NCI-H345 treated with DMSO at 0.1 percent for 48 hours (cell line): ENCODE measurements around the gene CNTN4.

ENCODE experiments used
- DNase-seq: peaks from one replicate; lab custom pipeline; 2025; ENCODE audit not compliant: unreplicated experiment; lab: John Stamatoyannopoulos, UW

CNTN4 gene

DNA sequence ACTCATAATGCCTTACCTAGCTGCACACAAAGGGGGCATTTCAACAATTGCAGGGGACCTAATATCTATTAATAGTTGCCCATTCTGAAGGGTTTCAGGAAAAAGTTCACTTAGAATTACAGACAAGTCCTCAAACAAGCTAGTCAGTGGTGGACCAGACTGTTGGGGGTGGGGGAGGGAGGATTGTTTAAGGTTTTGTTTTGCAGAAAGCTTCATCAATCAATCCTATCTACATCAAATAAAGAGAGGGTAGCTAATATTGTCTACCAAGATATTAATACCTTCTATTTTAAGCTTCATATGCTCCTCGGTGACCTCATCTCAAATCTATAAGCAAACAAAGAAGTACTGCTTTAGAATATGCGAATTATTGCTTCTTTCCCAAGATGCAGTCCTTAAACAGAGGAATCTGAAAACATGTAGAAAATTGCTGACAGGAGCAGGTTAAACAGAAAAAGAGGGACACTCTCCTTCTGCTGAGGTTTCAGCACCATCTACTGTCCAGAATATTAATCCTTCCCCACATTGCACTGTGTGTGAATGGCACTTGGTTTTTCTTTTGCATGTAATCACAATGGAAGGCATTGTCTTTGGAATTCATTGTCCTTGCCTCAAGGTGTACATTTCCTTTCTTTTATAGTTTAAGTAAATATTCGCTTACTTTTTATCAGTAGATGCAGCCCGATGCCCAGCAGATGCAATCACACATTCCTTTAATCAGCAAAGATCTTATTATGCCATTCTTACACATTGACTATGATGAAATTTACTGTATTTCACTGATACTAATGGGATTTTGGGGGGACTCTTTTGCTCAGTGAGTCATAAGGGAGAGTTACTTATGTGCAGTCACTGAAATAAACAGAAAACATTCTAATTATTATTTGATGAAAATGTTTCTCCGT is 916.8 kb downstream of the CNTN4 start:
- DNase-seq, result no peak

DNA sequence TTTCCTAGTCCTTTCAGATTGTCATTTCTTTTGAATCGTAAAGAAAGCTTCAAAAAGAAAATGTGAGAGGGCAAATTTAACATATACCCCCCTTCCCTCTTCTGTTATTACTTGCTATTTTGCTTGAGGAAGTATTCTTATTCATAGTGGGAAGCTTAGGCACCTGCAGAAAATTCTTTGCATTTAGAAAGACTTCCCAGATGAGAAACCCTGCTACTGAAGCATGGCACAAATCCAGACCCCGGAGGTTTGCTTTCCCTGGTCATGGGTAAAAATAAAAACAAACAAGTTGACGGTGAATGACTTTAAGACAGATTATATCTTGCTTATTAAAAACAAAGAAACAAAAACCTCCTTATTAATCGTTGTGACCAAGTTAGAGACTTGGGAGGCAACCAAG is 917.6 kb downstream of the CNTN4 start:
- no peak for DNase-seq

DNA sequence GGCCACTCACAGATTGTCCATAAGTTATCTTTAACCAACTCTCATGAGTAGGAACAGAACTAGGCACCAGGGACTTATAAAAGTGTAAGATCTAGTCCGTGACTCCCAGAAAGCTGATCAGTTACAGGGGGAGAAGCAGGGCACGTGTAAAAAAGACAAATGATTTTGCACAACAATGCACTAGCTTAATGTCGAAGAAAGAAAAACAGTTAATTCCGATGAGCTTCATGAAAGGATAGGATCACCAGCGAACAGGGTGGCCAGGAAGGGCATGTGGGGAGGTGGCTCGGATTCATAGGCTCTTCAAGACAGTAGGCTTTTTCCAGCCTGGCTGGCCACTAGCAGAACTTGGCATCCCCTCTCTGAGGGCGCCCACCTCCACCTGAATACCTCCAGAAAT is 921.5 kb downstream of the CNTN4 start:
- no peak for DNase-seq

DNA sequence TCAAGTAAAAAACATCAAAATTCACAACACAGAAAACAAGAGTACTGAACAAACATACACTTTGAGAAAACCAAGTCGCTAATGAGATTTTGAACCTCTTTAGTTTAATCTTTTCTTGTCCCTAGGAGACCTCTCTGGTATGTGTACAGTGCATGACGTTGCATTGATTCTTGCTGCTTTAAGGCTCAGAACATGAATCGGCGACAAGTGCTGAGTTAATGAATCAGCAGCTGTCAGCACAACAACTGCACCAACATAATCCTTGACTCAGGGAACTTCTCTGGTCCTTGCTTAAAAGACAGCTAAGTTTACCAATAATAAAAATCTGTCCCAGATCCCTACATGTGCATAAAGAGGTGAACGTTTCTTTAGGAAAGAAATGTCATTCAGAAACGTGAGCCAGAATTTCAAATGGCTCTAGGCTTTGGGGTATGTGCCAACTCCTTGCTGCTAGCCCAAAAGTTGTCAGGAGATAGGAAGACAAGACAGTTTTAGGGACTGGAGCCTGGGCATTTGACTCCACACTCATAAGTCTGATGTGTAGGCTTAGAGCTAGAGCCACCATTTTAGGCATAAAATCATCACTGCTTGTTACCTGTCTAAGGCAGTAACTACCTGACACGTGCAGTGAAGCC is 924.6 kb downstream of the CNTN4 start:
- no peak for DNase-seq

DNA sequence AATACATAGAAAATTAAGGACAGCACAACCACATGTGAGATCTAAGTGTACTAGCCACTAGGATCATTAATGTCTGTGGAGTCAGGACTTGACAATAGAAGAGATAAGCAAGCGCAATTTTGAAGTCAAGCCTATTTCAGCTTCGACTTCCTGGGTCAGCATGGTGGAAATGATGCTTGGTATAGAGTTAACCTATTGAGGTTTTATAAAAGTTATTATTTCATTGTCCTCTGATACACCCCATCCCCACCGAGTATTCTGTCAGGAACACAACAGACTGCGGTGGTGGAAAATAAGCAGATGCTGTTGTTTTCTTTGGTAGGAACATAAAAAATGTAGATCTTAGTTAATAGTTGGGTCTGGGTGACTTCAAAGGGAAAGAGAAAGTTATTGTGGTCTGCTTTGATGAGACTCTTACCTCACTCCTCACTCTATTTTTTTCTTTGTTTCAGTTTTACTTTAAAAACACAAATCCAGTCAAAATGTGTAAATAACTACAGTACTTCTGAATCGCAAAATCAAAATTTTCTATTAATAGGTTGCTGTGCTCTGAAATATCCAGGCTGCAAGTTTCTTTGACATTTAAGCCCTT is 929.4 kb downstream of the CNTN4 start:
- DNase-seq, result no peak

DNA sequence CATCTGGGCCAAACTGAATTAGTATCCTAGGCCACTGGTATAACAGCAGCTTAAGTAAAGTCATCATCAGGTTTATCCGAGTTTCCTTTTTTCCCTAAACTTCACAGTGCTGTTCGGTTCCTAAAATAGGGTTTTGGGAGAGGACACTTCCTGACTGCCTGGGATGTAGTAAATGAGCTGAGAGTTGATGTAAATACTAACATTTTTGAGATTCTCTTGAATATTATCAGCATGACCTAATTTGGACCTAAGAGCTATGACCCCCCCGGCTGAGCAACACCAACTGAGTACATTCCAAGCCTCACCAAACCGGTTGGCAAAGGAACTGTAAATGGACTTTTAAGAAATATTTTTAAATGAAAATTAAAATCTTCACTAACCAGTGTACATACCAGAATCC is 932.7 kb downstream of the CNTN4 start:
- no peak for DNase-seq

DNA sequence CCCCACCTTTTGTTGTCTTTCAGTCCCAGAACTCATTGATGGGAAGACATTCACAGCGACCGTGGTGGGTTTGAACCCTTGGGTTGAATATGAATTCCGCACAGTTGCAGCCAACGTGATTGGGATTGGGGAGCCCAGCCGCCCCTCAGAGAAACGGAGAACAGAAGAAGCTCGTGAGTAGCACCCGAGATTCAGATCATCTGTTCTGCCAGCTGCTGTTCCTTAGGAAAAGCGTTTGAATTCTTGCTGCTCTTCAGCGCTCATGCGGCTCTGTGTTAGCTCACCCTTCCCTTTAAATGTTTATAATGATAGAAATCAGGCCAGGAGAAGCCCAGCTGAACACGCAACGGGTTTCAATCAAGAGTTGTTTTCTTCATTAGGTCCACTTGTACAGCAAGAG is 938.5 kb downstream of the CNTN4 start:
- DNase-seq, result no peak

DNA sequence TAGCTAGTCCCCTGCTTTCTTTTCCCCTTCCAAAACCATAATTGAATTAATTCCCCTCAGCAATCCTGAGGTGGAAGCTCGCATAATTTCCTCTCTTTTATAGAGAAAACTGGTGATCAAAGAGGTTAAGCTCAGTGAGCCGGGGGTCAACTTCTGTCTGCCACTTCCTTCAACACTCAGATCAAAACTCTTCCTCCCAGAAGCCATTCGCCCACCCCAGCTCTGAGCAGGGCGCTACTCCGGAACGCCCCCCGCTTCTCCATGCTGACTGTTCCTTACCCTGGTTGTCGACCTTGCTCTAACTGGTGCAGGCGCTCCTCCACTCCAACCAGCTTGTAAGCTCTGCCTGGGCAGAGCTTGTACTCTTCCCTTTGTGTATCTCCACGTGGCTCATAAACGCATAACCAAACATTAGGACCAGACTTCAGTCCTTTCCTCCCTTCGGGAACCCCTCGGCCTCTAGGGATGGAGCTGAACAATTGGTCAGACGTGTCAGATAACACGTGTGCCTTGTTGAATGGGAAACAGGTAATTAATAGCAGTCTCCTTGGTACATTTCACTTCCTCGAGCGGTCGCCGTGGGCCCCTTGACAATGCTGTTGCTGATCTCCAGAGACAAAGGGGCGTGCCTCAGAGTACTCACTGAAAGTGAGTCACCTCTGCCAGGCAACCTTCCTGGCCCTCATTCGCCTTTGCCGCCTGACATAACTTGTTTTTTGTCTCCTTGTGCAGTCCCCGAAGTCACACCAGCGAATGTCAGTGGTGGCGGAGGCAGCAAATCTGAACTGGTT is 939.7 kb downstream of the CNTN4 start:
- DNase-seq, result no peak

DNA sequence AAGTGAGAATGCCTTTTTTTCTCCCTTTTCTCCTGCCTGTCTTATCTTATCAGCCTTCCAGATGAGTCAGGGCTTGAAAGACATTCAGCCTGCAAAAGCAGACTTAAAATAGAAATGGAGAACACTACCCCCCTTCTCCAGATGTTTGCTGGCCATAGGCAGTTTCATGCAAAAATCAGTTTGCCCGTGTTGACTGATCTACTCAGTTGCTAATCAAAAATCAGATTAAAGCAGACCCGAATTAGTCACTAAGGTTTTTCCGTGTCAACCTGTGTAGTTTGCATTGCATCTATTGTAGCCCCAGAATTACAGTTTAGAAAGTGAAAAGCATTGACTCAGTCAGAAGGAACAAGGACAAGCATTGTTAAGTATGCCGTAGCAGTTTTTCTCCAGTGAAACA is 955.3 kb downstream of the CNTN4 start:
- DNase-seq, result no peak

DNA sequence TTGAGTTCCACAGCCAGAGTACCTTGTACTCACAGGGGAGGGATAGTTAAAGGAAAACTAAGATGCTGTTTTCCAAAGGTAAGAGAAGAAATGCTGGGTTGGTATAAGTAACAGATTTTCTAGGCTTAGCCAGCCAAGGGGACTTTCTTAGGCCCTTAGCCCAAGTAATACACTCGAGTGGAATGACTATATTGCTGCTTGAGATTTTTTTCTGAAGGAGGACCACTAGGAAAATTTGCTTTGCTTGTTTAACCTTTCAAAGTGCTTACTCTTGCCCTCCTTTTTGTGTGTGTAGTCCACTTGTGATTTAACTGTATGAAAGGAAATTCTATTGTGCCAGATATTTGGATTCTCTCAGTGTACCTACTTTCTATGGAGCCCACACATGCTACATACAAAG is 961.0 kb downstream of the CNTN4 start:
- no peak for DNase-seq

DNA sequence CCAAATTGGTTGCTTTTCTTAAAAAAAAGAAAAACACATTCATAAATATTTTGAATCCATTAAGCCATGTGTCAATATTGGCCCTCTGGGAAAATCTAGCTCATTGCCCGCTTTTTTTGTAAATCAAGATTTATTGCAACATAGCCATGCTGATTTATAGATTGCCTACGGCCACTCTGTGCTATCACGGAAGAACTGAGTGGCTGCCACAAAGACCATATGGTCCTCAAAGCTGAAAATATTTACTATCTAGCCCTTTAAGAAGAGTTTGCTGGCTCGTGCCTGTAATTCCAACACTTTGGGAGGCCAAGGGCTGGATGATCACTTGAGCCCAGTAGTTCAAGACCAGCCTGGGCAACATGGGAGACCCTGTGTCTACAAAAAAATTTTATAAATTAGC is 965.6 kb downstream of the CNTN4 start:
- no peak for DNase-seq

DNA sequence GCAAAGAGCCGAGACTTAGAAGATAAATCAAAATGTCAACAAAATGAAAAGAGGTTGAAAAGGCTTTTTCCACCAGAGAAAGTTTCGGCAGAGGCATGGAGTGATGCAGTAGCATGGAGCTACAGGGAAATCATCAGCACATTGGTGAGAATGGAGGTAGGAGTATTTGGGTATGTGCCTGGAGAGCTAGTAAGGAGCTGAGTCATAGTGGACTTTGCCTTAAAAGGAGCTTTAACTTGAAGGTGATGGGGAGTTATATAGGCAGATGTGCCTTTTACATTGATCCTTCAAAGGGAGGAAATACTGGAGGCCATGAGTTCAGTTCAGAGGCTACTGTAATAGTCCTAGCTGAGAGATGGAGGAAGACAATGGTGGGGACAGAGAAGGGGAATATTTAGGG is 967.2 kb downstream of the CNTN4 start:
- no peak for DNase-seq

DNA sequence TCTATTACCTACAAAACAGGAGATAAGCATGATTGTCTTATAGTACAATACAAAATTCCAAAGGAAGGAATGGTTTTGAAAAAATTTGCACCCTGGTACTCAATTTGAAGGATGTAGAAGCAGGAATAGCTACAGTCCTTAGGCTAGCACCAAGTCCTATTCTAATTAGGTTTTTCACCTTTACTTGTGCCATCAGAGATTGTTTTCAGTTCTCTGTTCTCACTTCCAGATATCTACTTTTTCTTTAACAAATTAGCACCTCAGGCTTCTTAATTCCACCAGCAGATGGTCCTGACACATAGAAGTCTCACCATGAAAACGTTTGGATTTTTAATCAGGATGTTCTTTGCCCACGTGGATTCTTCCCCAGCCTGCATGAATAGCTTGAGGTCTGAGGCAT is 967.7 kb downstream of the CNTN4 start:
- no peak for DNase-seq

DNA sequence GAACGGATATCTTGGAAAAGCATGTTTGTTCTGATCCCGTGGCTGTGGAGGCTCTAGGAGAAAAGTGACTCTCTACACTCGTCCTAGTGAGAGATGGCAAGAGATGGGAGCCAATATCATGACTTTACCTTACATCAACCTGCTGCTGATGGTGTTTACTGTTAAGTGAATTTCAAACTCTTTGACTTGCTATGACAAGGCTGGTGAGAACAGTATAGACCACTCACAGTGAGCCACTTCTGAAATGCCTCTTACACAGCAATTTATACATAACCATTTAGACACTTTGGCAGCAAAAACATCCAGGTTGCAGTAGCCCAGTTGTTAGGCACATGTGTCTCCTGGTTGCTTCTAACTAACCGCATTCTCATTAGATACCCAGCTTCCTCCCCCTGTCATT is 968.2 kb downstream of the CNTN4 start:
- DNase-seq, result no peak

DNA sequence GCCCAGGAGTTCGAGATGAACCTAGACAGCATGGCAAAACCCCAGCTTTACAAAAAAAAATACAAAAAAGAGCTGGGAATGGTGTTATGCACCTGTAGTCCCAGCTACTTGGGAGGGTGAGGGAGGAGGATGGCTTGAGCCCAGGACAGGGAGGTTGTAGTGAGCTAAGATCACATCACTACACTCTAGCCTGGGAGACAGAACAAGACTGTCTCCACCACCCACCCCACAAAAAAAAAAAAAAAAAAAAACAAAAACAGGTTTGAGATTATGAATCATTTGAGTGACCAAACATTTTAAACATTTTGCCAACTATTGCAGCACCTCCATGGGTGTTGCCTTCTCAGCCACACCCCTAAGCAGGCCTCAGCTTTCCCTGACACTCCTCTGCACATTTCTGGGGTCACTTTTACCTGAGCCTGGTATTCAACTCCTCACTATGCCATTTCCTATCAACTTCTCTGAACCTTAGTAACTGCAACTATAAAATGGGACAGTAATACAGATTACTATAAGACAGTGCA is 969.8 kb downstream of the CNTN4 start:
- no peak for DNase-seq

DNA sequence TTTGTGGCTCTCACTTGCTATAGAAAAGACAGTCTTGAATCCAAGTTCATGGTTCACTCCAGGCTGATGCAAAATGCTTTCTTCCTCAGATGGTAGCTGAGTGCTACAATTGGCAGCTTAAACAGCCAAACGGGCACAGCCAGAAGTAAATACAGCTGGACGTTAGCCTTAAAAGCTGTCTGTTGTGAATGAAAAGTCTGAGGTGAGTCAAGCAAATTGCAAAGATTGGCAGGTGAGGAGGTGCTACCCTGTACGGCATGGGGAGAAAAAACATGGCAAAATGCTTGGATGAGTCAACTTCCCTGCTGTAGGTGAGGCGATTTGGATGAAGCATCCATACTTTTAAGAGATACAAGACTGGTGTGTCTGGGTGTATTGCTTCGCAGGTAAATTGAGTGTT is 971.1 kb downstream of the CNTN4 start:
- DNase-seq, result no peak

DNA sequence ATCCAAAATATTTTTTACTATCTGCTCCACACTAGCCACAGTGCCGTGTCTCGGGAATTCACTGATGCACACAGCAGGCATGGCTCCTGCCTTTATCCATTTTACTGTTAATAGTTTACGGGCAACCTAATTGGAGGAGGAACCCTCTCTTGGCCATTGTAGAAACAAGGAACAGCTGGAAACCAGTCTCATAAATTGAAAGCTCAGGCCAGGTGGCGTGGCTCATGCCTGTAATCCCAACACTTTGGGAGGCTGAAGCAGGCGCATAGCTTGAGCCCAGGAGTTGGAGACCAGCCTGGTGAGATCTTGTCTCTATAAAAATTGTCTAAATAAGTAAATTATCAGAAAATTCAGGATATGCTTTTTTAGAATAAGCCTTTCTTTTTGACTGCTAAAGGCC is 972.5 kb downstream of the CNTN4 start:
- no peak for DNase-seq

DNA sequence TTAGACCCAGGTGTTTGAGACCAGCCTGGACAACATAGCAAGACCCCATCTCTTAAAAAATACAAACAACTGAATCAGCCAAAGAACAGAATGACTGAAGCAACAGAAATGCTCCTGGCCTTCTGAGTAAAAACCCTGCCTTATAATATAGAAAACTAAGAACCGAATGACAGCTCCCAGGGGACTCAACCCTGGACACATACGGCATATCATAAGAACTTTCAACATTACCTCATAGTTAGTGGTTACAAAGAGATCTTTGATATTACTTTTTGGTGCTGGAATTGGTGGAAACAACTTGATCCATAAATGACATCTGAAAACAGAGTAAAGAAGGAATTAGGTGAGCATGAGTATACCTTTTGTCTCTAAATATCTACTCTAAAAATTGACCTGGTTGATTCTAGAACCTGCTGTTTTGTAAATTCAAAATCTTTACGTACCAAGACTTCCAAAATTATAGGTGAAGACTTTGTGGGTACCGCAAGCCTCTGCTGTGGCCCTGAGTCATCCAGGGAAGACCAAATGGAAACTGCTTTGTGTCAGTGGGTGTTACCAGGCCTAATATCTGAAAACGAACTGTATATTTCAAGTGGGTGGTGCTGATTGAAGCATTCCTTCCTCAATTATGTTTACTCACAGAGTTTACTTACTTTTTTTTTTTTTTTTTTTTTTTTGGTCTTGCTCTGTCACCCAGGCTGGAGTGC is 976.0 kb downstream of the CNTN4 start:
- no peak for DNase-seq

DNA sequence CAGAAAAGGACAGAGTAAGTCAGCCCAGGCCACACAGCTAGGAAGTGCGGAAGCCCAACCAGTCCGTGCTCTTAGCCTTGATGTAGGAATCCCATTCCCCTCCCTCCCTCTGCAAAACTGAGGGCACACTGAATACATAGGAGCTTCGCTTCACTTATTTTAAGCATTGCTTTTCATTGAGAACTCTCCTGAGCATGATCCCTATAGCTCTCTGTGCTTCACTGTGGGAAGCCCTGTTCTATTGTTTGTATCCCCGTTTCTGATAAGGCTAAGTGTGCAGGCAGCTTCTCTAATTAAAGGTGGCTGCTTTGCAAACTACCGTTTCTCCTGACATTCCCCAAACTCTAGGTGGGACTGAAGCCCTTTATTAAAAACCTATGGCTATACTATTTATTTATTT is 981.6 kb downstream of the CNTN4 start:
- DNase-seq, result peak; percentile 42

DNA sequence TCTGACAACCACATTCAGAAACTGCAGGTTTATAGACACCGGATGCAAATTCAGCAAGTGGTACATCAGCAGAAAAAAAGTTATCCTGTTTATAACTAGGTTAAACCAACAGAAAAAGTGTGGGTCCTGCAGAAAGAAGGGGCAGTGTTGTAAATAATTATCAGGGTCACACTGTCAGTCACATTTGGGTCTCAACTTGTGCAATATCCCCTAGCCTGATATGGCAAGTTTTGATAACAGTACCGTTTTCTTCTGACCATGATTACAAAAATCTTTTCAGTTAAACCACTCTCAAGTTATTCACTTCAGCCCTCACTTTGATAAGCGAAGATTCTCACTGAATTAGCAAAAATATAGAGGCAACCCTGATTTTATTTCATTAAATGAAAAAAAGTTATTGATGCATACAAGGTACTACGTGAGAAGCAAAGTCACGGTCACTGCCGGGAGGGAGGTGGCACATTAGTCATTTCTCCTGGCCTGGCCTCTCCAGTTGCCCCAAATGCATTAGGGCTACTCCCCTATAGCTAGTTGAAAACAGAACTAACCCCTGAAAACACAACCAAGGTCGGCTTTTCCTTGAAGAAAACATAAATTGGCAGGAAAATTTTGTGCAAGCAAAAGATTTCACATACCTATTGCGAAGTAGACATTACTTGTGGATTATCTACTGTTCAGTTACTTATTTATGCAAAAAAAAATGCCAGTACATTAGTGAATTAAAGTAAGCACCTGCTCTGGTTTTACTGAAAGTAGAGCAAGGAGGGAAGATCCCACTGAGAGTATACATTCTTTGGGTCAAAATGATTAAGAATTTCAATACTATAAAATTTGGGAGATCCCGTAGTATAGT is 982.9 kb downstream of the CNTN4 start:
- DNase-seq, result no peak
